Measurements from ENCODE around the gene MAD1L1. TPM values are rescaled to one million over a fixed set of nuclear protein-coding genes. Genes with fewer than 3 reads are reported as not detected.

MAD1L1 gene
- total and polyA plus RNA-seq, 2 of the 4 experiments (the other 2 are of a cell fraction), result 29.0 to 40.9 TPM

DNA sequence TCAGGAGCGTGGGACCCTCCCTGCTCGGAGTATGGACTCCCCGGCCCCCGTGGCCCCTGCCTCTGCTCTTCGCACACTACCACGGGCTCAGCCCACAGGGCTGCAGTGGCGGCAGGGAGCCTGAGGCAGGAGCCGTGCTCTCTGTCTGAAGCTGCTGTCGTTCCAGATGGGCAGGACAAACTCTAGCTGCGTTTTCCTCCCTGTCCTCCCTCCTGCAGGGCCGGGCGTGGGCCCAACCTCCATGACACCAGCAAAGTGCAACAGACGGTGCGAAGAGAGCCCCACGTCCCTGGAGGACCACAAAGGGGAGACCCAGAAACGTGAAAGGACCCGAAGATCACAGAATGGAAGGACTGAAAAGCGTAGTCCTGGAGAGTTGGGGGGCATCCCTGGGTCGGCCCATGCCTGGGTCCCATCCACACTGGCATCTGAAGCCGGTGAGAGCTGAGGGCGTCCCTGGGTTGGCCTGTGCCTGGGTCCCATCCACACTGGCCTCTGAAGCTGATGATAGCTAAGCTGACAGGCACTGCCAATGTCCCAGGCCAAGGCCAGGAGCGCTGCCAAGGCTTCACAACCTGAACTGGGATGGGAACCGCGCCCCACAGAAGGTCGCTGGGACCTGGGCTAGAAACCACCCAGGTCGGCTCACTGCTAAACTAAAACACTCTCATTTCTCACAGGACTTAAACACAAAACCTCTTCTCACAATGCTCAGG, 267.0 kb downstream of the MAD1L1 start:
- H2BK120ac ChIP-seq (ENCODE audit: low read depth, low read length), result no peak overlapping the region
- no peak overlapping the region for H2BK5ac ChIP-seq (ENCODE audit: low read depth, low read length, poor library complexity, severe bottlenecking)
- H3K4me2 ChIP-seq (ENCODE audit: low read depth, low read length), result no peak overlapping the region
- DNase-seq (no peak), ATAC-seq (ENCODE audit: low read depth) (no peak)
- H3K56ac ChIP-seq (ENCODE audit: extremely low read depth, insufficient read depth, low read length), result no peak overlapping the region
- no peak overlapping the region for H3K14ac ChIP-seq (replicated peaks; ENCODE audit: low read depth, low read length)
- H3K27me3 ChIP-seq (ENCODE audit: control insufficient read depth, insufficient read depth, low read length), result no peaks in the 10 kb centered on the region
- TF ChIP-seq, protein P1, sequence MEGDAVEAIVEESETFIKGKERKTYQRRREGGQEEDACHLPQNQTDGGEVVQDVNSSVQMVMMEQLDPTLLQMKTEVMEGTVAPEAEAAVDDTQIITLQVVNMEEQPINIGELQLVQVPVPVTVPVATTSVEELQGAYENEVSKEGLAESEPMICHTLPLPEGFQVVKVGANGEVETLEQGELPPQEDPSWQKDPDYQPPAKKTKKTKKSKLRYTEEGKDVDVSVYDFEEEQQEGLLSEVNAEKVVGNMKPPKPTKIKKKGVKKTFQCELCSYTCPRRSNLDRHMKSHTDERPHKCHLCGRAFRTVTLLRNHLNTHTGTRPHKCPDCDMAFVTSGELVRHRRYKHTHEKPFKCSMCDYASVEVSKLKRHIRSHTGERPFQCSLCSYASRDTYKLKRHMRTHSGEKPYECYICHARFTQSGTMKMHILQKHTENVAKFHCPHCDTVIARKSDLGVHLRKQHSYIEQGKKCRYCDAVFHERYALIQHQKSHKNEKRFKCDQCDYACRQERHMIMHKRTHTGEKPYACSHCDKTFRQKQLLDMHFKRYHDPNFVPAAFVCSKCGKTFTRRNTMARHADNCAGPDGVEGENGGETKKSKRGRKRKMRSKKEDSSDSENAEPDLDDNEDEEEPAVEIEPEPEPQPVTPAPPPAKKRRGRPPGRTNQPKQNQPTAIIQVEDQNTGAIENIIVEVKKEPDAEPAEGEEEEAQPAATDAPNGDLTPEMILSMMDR (conservative IDR thresholded peaks at IDR 0.05; ENCODE audit: low read depth, low read length), result no peak
- no peak for TF ChIP-seq CEBPB (IDR thresholded peaks at IDR 0.05; ENCODE audit: low read depth, low read length)
- TF ChIP-seq POLR2A (IDR thresholded peaks at IDR 0.05; ENCODE audit: low read depth, low read length), result no peak
- TF ChIP-seq RFX5 (IDR thresholded peaks at IDR 0.05; ENCODE audit: low read depth, low read length), result no peak
- no peak for TF ChIP-seq BHLHE40 (IDR thresholded peaks at IDR 0.05; ENCODE audit: low read depth, low read length)
- TF ChIP-seq NFE2L2 (IDR thresholded peaks at IDR 0.05; ENCODE audit: low read depth, low read length), result no peak
- TF ChIP-seq ELK1 (IDR thresholded peaks at IDR 0.05; ENCODE audit: borderline replicate concordance, low read depth, low read length), result no peak
- TF ChIP-seq RCOR1 (IDR thresholded peaks at IDR 0.05; ENCODE audit: insufficient replicate concordance, low read length), result no peak
- TF ChIP-seq, protein P2, sequence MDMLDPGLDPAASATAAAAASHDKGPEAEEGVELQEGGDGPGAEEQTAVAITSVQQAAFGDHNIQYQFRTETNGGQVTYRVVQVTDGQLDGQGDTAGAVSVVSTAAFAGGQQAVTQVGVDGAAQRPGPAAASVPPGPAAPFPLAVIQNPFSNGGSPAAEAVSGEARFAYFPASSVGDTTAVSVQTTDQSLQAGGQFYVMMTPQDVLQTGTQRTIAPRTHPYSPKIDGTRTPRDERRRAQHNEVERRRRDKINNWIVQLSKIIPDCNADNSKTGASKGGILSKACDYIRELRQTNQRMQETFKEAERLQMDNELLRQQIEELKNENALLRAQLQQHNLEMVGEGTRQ (IDR thresholded peaks at IDR 0.05; ENCODE audit: low read depth, low read length), result no peak
- no peak for TF ChIP-seq RAD21 (IDR thresholded peaks at IDR 0.05; ENCODE audit: low read length)
- TF ChIP-seq MAFK (IDR thresholded peaks at IDR 0.05; ENCODE audit: low read depth, low read length), result no peak
- TF ChIP-seq SMC3 (IDR thresholded peaks at IDR 0.05; ENCODE audit: low read depth, low read length), result no peak
- TF ChIP-seq MAZ (IDR thresholded peaks at IDR 0.05; ENCODE audit: borderline replicate concordance, low read depth, low read length), result no peak
- no peak for TF ChIP-seq CHD1 (IDR thresholded peaks at IDR 0.05; ENCODE audit: low read depth, low read length)
- no peak for TF ChIP-seq FOS (IDR thresholded peaks at IDR 0.05; ENCODE audit: low read depth, low read length)
- TF ChIP-seq MXI1 (IDR thresholded peaks at IDR 0.05; ENCODE audit: borderline replicate concordance, low read depth, low read length), result no peak
- H3K4ac ChIP-seq (ENCODE audit: low read depth, low read length), result no peak overlapping the region
- no peak overlapping the region for H2AK9ac ChIP-seq (replicated peaks; ENCODE audit: low read depth, low read length, poor library complexity)
- H4K20me1 ChIP-seq (ENCODE audit: insufficient read depth, low read length), result no peaks in the 10 kb centered on the region; the same call in 1 of the 2 replicates
- H2BK15ac ChIP-seq (ENCODE audit: low read depth, low read length), result no peak overlapping the region
- H3K36me3 ChIP-seq (ENCODE audit: control insufficient read depth, insufficient read depth, low read length), result peaks cover 8% of the 10 kb centered on the region
- 93% methylated on average over 8 of the region's 26 CpGs; no CpG with 5 or more reads in 1 of the 2 experiments for WGBS, 2 experiments (ENCODE audit: extremely low coverage in 2 of 2, insufficient read length in 1 of 2)
- ChIA-PET POLR2A (ENCODE audit: unreplicated experiment) (no interaction called here), CTCF (no interaction called here)
- peaks cover 6% of the 10 kb centered on the region for H3K9me3 ChIP-seq (ENCODE audit: control insufficient read depth, insufficient read depth, low read length)
- H3K18ac ChIP-seq (ENCODE audit: low read depth, low read length), result no peak overlapping the region
- in situ Hi-C loops (cut with MboI; ENCODE audit: low sequenced_read_pairs), result no loop called here
- H4K5ac ChIP-seq (ENCODE audit: low read depth, low read length), result no peak overlapping the region
- peaks cover 0 to 13% of the 10 kb centered on the region in 2 experiments; a peak in 1 of 4 replicates for H3K79me1 ChIP-seq (ENCODE audit: low read depth in 1 of 2, low read length in 2 of 2)
- no peaks in the 10 kb centered on the region for H3K4me1 ChIP-seq (ENCODE audit: control insufficient read depth, insufficient read depth, low read length)
- H3K23ac ChIP-seq (ENCODE audit: low read depth, low read length), result no peak overlapping the region
- H2AFZ ChIP-seq (replicated peaks; ENCODE audit: low read length, poor library complexity), result no peak overlapping the region
- dilution Hi-C loops (cut with HindIII; ENCODE audit: low sequenced_read_pairs, unreplicated experiment), result no loop called here
- H2AK5ac ChIP-seq (ENCODE audit: low read depth, low read length), result no peak overlapping the region
- no peak overlapping the region for H2BK20ac ChIP-seq (ENCODE audit: low read depth, low read length)
- peaks cover 4% of the 10 kb centered on the region; the same call in 1 of the 2 replicates for H3K9me1 ChIP-seq (ENCODE audit: insufficient read depth, low read length)
- no peak overlapping the region for H3K9ac ChIP-seq (ENCODE audit: low read depth, low read length)
- H4K91ac ChIP-seq (ENCODE audit: insufficient read depth, low read depth, low read length), result no peak overlapping the region
- BruUV-seq (replicated peaks), result no TSS peak
- H3K27ac ChIP-seq (ENCODE audit: insufficient read depth, low read length), result no peak overlapping the region
- intact Hi-C loops (cut with micrococcal nuclease), result no loop called here
- no peak overlapping the region for H3K4me3 ChIP-seq (ENCODE audit: insufficient read depth, low read depth, low read length)
- no peak overlapping the region for H4K8ac ChIP-seq (ENCODE audit: low read depth in 2 of 2, low read length in 2 of 2)
